ENCODE measurements around the gene MUC3A.

Gene MUC3A

GRCh38 chr7:100946766-100947365, 2.5 kb upstream of the MUC3A start:
- no peak for DNase-seq

GRCh38 chr7:100947792-100948191, 1.5 kb upstream of the MUC3A start:
- no peak for DNase-seq

- DNase-seq = no peak
Observed at GRCh38 chr7:100949933-100950443, 654 bp downstream of the MUC3A start.

GRCh38 chr7:100951172-100951571, 1.8 kb downstream of the MUC3A start:
- no peak for DNase-seq

- no peak for DNase-seq
Observed at GRCh38 chr7:100951888-100952560, 2.7 kb downstream of the MUC3A start.

- DNase-seq = no peak
Observed at GRCh38 chr7:100952641-100953040, 3.3 kb downstream of the MUC3A start.

GRCh38 chr7:100957832-100958421, 8.6 kb downstream of the MUC3A start:
- no peak for DNase-seq

GRCh38 chr7:100959894-100960293, 10.6 kb downstream of the MUC3A start:
- no peak for DNase-seq

GRCh38 chr7:100962537-100962936, 13.2 kb downstream of the MUC3A start:
- no peak for DNase-seq

GRCh38 chr7:100963386-100963785, 14.1 kb downstream of the MUC3A start:
- no peak for DNase-seq

GRCh38 chr7:100963874-100964273, 14.5 kb downstream of the MUC3A start:
- DNase-seq = no peak

- no peak for DNase-seq
Observed at GRCh38 chr7:100964630-100965029, 15.3 kb downstream of the MUC3A start.

- no peak for DNase-seq
Observed at GRCh38 chr7:100965045-100965722, 15.8 kb downstream of the MUC3A start.

- DNase-seq = no peak
Observed at GRCh38 chr7:100965723-100966541, 16.6 kb downstream of the MUC3A start.

GRCh38 chr7:100966542-100967291, 17.4 kb downstream of the MUC3A start:
- DNase-seq = no peak

GRCh38 chr7:100967292-100967863, 18.0 kb downstream of the MUC3A start:
- no peak for DNase-seq

GRCh38 chr7:100968031-100968430, 18.7 kb downstream of the MUC3A start:
- DNase-seq = no peak

- no peak for DNase-seq
Observed at GRCh38 chr7:100968650-100969049, 19.3 kb downstream of the MUC3A start.

GRCh38 chr7:100969066-100969615, 19.8 kb downstream of the MUC3A start, which contains the start of gene MUC12:
MUC12 (plus strand) TSS chr7:100969565; CDS start chr7:100969623, 58 bp downstream.
- DNase-seq = no peak
